ENCODE data around the gene EFCAB8.

Gene EFCAB8

DNA sequence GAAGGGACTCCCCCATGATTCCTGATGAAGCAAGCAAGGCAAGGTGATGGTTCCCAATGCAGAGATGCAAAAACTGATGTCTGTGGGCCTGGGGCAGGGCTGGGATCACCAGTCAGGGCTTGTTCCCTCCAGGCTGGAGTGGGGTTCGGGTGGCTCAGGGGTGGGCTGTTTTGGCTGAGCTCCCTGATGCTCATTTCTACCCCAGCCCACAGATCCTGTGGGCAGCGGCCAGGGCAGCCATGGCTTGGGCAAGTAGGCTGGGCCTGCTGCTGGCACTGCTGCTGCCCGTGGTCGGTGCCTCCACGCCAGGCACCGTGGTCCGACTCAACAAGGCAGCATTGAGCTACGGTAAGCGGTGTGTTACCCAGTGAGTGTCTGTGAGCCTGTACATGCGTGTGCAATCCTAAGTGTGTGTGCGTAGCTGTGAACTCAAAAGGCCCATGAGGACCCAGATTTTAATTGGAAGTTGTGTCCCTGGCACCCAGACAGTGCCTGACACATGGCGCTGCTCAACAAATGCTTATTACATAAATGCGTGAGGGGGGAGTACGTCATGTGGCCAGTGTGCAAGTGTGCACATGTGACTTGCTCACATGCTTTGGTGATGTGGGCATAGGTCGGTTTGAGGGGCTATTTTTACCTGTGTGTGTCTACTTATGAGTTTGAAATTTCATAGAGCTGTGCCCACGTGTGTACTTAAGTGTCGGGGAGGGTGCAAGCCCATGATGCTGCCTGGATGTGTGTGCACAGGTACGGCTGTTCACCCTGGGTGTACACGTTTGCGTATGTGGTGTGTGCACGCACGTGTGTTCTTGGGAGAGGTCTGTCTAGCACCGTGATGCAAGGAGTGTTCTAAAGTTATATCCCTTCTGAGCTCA, 149.9 kb downstream of the EFCAB8 start:
- H3K9me3 Mint-ChIP-seq (ENCODE audit: low read depth): peaks cover 3% of the 10 kb centered on the region

GRCh38 chr20:33009214-33010132, 150.8 kb downstream of the EFCAB8 start:
- H3K4me1 Mint-ChIP-seq (ENCODE audit: low read depth): peaks cover 6% of the 10 kb centered on the region
- H3K4me3 Mint-ChIP-seq: no peak overlapping the region
- H3K9me3 Mint-ChIP-seq (ENCODE audit: low read depth): peaks cover 3% of the 10 kb centered on the region
- H3K36me3 Mint-ChIP-seq: peaks cover 3% of the 10 kb centered on the region
- H3K27me3 Mint-ChIP-seq: no peaks in the 10 kb centered on the region
- no peak overlapping the region for H3K27ac Mint-ChIP-seq

More for the DNA sequence above, 149.9 kb downstream of the EFCAB8 start:
- no peak overlapping the region for H3K27ac Mint-ChIP-seq
- no peaks in the 10 kb centered on the region for H3K27me3 Mint-ChIP-seq
- no peak overlapping the region for H3K4me3 Mint-ChIP-seq
- peaks cover 3% of the 10 kb centered on the region for H3K36me3 Mint-ChIP-seq
- H3K4me1 Mint-ChIP-seq (ENCODE audit: low read depth): peaks cover 7% of the 10 kb centered on the region

DNA sequence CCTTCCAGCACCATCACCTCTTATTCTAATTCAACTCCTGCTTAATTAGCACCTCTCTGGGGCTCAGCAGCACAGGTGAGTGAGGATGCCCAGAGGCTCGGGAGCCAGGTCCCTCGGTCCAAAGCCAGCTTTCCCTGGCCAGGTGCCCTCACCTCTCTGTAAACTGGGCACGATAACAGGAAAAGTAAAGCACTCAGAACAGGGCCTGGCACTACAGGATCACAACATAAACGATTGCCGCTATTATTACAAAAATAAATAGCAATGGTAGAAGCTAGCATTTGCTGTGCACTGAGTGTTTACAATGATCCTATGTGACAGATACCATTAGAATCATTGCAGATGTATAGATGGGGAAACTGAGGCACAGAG, 151.4 kb downstream of the EFCAB8 start:
- Mint-ChIP-seq H3K4me3 (no peak overlapping the region), H3K4me1 (ENCODE audit: low read depth) (peaks cover 2% of the 10 kb centered on the region), H3K36me3 (peaks cover 2% of the 10 kb centered on the region), H3K27me3 (no peaks in the 10 kb centered on the region), H3K9me3 (ENCODE audit: low read depth) (peaks cover 2% of the 10 kb centered on the region), H3K27ac (no peak overlapping the region)

DNA sequence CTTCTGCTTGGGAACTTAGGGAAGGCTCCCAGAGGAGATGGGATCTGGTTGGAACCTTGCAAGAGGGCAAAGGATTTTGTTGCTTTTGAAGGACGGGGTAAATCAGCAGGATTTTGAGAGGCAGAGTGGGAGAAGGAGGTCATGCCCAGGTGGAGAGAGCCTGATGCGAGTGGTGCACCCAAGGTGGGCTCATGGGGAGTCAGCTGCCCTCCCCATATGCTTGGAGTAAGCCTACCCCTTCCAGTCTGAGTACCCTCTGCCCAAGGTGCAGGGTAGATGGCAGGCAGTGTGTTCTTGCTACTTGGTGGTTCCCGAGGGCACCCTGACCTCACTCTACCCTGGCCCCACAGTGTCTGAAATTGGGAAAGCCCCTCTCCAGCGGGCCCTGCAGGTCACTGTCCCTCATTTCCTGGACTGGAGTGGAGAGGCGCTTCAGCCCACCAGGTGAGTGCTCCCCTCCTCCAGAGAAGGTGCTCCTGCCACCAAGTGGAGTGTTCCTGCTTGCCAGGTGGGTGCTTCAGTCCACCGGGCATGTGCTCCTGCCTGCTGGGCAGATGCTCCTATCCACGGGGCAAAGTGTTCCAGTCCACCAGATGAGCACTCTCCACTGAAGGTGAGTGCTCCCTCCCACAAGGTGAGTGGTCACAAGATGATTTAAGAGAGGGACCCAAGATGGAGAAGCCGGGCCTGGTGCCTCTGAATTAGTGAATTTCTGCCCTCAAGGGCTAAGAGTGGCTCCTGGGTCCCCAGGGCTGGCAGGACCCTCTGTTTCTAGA, 152.1 kb downstream of the EFCAB8 start:
- H3K36me3 Mint-ChIP-seq: no peaks in the 10 kb centered on the region
- no peak overlapping the region for H3K4me3 Mint-ChIP-seq
- no peaks in the 10 kb centered on the region for H3K27me3 Mint-ChIP-seq
- H3K27ac Mint-ChIP-seq: no peak overlapping the region
- H3K4me1 Mint-ChIP-seq (ENCODE audit: low read depth): peaks cover 2% of the 10 kb centered on the region
- no peaks in the 10 kb centered on the region for H3K9me3 Mint-ChIP-seq (ENCODE audit: low read depth)
